Lower leg skin (tissue), 4 donors: ENCODE results near the gene CNTNAP5. TPM values are rescaled to one million over a fixed set of nuclear protein-coding genes. Genes with fewer than 3 reads are reported as not detected.

Experiments
- DNase-seq, 2 donors: peaks; one replicate each; pipeline ENCODE4 v3.0.0-alpha.2; 2019; ENCODE audit warnings: low spot score in 2 of 2
- H3K4me3 ChIP-seq: fragments of 200-600 bp; sonication (generic); 2 replicates; pipeline ENCODE4 v1.5.1; 2017; ENCODE audit warnings: mild to moderate bottlenecking, low read depth; ENCODE audit not compliant: poor library complexity, severe bottlenecking
- CTCF ChIP-seq, 3 donors: fragments of 450-650 bp; IDR thresholded peaks; one replicate each; pipeline ENCODE4 v1.5.1; 2016; ENCODE audit warnings: antibody characterized with exemption in 3 of 3, mild to moderate bottlenecking in 3 of 3, moderate library complexity in 2 of 3
- POLR2A ChIP-seq, 2 donors: fragments of 450-650 bp; IDR thresholded peaks; one replicate each; pipeline ENCODE4 v1.6.1; 2016 to 2017; ENCODE audit warnings: antibody characterized with exemption in 2 of 2, mild to moderate bottlenecking in 1 of 2, moderate library complexity in 1 of 2
- WGBS, 2 donors: methylation state at CpG; one replicate each; pipeline ENCODE4 v1.1.5; 2018; 5-methylcytosine and 5-hydroxymethylcytosine counted together
- intact Hi-C: fragments of 100-400 bp; cut with DNase I; formaldehyde crosslinking; loops from one replicate; pipeline ENCODE4 v1.15.0; 2023; ENCODE audit warnings: low total_unique reads
- total RNA-seq, 4 donors: library from RNA; depleted of rRNA; stranded (reverse); fragments of >200 nt; gene quantifications; one replicate each; pipeline ENCODE4 v1.1.0, GENCODE V29; 2016

Gene CNTNAP5
- total RNA-seq, 4 donors from 2014 or later = not detected

- TF ChIP-seq CTCF (IDR thresholded peaks at IDR 0.05) (no peak), POLR2A (IDR thresholded peaks at IDR 0.05) (no peak)
- WGBS, 2 donors = 69 to 80% methylated on average over 2 of the region's 2 CpGs
- no peak for DNase-seq
- no peak overlapping the region for H3K4me3 ChIP-seq
- intact Hi-C loops = loop anchor here (2.0 kb wide), 1 partner anchor 26 kb away; no protein-coding TSS in a partner anchor
Observed at GRCh38 chr2:124666976-124667375, 641.9 kb downstream of the CNTNAP5 start.

DNA sequence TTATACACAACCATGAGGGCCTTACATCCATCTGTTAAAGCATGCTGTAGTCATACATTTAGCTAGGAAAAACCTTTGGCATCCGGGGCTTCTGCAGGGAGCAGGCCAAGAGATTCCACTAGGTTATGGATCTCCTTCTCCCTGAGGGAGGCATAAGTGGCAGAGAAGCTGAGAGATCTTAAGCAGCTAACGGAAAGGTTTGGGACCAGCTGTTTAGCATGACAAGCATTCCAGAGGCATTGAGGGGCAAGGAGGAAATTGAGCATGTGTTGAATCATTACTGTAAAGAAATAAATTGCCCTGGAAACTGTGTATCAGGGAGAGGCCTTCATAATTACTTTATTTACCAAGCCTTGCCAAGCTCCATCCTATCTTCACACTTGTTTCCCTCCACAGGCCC lies 643.1 kb downstream of the CNTNAP5 start:
- 30 to 47% methylated on average over 2 of the region's 2 CpGs for WGBS, 2 donors
- TF ChIP-seq POLR2A (IDR thresholded peaks at IDR 0.05) (no peak), CTCF (IDR thresholded peaks at IDR 0.05) (no peak)
- H3K4me3 ChIP-seq = no peak overlapping the region
- intact Hi-C loops = no loop called here
- DNase-seq = no peak

DNA sequence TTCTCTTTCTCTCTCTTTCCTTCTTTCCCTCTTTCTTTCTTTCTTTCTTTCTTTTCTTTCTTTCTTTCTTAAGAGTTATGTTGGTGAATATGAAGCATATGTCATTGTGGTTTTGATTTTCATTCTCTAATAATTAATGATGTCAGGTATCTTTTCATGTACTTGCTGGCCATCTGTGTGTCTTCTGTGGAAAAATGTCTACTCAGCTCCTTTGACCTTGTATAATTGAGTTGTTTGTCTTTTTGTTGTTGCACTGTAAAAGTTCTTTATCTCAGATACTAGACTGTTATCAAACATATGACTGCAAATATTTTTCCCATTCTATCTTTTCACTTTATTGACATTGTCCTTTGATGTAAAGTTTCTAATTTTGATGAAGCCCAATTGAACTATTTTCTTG lies 645.1 kb downstream of the CNTNAP5 start:
- intact Hi-C loops = no loop called here

DNA sequence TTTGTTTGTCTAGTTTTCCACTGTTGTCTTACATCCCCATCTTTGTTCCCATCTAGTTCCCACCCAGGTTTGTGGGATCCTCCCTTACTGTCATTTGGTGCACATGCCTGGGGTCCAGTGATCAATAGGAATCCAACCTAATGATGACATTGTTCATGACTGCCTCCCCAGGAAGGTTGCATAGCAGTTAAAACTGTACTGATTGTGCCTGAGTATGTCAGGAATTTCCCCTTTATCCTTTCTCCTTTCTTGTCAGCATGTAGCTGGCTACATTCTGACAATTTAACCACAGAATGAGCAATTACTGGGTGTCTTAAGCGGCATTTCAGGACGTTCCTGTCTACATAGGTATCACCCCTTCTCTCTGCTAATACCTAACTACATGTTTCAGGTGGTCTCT lies 653.0 kb downstream of the CNTNAP5 start:
- intact Hi-C loops = no loop called here
- WGBS, 2 donors = 47 to 61% methylated on average over 2 of the region's 2 CpGs
- no peak overlapping the region for H3K4me3 ChIP-seq
- DNase-seq = no peak
- TF ChIP-seq POLR2A (IDR thresholded peaks at IDR 0.05) = no peak
- TF ChIP-seq CTCF (IDR thresholded peaks at IDR 0.05) = no peak

More for the DNA sequence above, 645.1 kb downstream of the CNTNAP5 start:
- no peak for TF ChIP-seq CTCF (IDR thresholded peaks at IDR 0.05)
- TF ChIP-seq POLR2A (IDR thresholded peaks at IDR 0.05) = no peak
- H3K4me3 ChIP-seq = no peak overlapping the region
- DNase-seq = no peak

GRCh38 chr2:124683536-124684428 lies 658.7 kb downstream of the CNTNAP5 start:
- H3K4me3 ChIP-seq = no peak overlapping the region
- WGBS, 2 donors = 80% methylated on average over 6 of the region's 6 CpGs
- DNase-seq = no peak
- TF ChIP-seq POLR2A (IDR thresholded peaks at IDR 0.05) (no peak), CTCF (IDR thresholded peaks at IDR 0.05) (no peak)
- intact Hi-C loops = no loop called here
